Measurements from ENCODE around the gene MND1.

The MND1 gene

DNA sequence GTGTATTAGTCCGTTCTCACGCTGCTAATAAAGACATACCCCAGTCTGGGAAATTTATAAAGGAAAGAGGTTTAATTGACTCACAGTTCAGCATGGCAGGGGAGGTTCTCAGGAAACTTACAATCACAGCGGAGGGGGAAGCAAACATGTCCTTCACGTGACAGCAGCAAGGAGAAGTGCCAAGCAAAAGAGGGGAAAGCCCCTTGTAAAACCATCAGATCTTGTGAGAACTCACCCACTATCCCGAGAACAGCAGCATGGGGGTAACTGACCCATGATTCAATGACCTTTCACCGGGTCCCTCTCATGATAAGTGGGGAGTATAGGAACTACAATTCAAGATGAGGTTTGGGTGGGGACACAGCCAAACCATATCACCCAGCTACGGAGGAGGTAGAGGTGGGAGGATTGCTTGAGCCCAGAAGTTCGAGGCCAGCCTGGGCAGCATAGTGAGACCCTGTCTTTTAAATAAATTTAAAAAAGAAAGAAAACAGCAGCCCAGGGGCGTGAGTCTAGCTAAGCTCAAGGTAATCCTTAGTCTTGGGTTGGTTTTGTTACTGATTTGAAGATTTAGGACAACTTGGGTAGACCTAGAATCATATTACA is 75.3 kb downstream of the MND1 start:
- no peak for TF ChIP-seq FOXP2 (optimal IDR thresholded peaks at IDR 0.05; ENCODE audit: borderline replicate concordance, extremely low read depth, extremely low read length, insufficient read depth)
- no peak for TF ChIP-seq TAF1 (IDR thresholded peaks at IDR 0.05; ENCODE audit: borderline replicate concordance, insufficient read depth, low read length)
- no peak for TF ChIP-seq REST (IDR thresholded peaks at IDR 0.05; ENCODE audit: insufficient read depth in 1 of 2, low read depth in 2 of 2, low read length in 2 of 2)
- TF ChIP-seq SIN3A (IDR thresholded peaks at IDR 0.05; ENCODE audit: borderline replicate concordance, insufficient read depth, low read length) = no peak
- no peak for TF ChIP-seq POLR2AphosphoS5 (IDR thresholded peaks at IDR 0.05; ENCODE audit: low read depth, low read length)

GRCh38 chr4:153420361-153420760 is 75.9 kb downstream of the MND1 start:
- no peak for TF ChIP-seq FOXP2 (optimal IDR thresholded peaks at IDR 0.05; ENCODE audit: borderline replicate concordance, extremely low read depth, extremely low read length, insufficient read depth)

DNA sequence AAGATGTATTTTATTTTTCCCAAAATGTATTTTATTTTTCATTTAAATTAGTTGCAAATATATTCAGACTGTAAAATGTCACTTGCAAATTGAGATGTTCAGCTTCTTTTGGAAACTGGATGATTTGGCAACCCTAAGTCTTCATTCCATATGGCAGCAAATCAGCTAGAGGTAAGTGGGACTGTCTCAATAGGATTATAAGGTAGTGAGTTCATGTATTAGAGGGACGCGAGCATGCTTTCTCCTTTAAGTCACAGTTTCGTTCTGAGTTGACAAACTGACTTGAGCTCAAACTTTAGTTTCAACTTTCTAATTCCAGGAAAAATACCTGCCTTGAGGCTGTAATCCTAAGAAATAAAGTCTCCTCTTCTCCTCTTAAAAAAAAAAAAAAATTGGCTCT is 77.5 kb downstream of the MND1 start:
- TF ChIP-seq TAF1 (IDR thresholded peaks at IDR 0.05; ENCODE audit: borderline replicate concordance, insufficient read depth, low read length) = no peak
- no peak for TF ChIP-seq REST (IDR thresholded peaks at IDR 0.05; ENCODE audit: insufficient read depth in 1 of 2, low read depth in 2 of 2, low read length in 2 of 2)
- no peak for TF ChIP-seq POLR2AphosphoS5 (IDR thresholded peaks at IDR 0.05; ENCODE audit: low read depth, low read length)
- no peak for TF ChIP-seq FOXP2 (optimal IDR thresholded peaks at IDR 0.05; ENCODE audit: borderline replicate concordance, extremely low read depth, extremely low read length, insufficient read depth)
- TF ChIP-seq SIN3A (IDR thresholded peaks at IDR 0.05; ENCODE audit: borderline replicate concordance, insufficient read depth, low read length) = no peak

DNA sequence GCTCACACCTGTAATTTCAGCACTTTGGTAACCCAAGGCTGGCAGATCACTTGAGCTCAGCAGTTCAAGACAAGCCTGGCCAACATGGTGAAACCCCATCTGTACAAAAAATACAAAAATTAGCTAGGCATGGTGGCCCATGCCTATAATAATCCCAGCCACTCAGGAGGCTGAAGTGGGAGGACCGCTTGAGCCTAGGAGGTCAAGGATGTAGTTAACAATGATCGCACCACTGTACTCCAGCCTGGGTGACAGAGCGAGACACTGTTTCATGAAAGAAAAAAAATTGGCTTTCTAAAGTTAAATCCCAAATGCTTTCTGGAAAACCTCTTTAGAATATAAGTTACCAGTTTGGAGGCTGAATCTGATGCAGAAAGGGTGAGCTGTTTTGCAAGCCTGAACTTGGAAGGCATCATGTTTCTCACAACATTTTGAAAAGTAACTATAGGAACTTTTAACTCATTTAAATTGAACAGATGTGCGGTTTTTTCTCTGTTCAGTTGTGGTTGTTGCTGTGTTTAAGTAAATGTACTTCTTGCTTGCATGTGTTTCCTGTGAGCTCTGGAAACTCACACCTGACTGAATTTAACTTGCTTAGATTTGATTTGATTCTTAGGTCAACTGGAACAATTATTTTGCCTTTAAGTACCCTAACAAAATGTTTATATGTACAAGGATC is 81.9 kb downstream of the MND1 start:
- TF ChIP-seq TAF1 (IDR thresholded peaks at IDR 0.05; ENCODE audit: borderline replicate concordance, insufficient read depth, low read length) (no peak), POLR2AphosphoS5 (IDR thresholded peaks at IDR 0.05; ENCODE audit: low read depth, low read length) (no peak), REST (IDR thresholded peaks at IDR 0.05; ENCODE audit: insufficient read depth in 1 of 2, low read depth in 2 of 2, low read length in 2 of 2) (no peak), FOXP2 (optimal IDR thresholded peaks at IDR 0.05; ENCODE audit: borderline replicate concordance, extremely low read depth, extremely low read length, insufficient read depth) (no peak), SIN3A (IDR thresholded peaks at IDR 0.05; ENCODE audit: borderline replicate concordance, insufficient read depth, low read length) (no peak)

- TF ChIP-seq REST (IDR thresholded peaks at IDR 0.05; ENCODE audit: insufficient read depth in 1 of 2, low read depth in 2 of 2, low read length in 2 of 2) (no peak), FOXP2 (optimal IDR thresholded peaks at IDR 0.05; ENCODE audit: borderline replicate concordance, extremely low read depth, extremely low read length, insufficient read depth) (no peak), SIN3A (IDR thresholded peaks at IDR 0.05; ENCODE audit: borderline replicate concordance, insufficient read depth, low read length) (no peak), TAF1 (IDR thresholded peaks at IDR 0.05; ENCODE audit: borderline replicate concordance, insufficient read depth, low read length) (no peak), POLR2AphosphoS5 (IDR thresholded peaks at IDR 0.05; ENCODE audit: low read depth, low read length) (no peak)
Observed at GRCh38 chr4:153427363-153428071, 83.0 kb downstream of the MND1 start.
